Endometrial microvascular endothelial cells (primary cell): Measurements from ENCODE around the gene TMEM178A. TPM values are rescaled to one million over a fixed set of nuclear protein-coding genes. Genes with fewer than 3 reads are reported as not detected.

ENCODE experiments used
- total RNA-seq: library from RNA; depleted of rRNA; stranded (reverse); fragments of >200 nt; gene quantifications from one replicate; pipeline ENCODE4 v1.2.3, GENCODE V29; 2015; ENCODE audit errors: inconsistent ontology term

TMEM178A gene
- total RNA-seq, 1 donor from 2014 or later: not detected

Other genes with a start within 250 kb of the TMEM178A start
- gene MAP4K3, start 228.6 kb upstream of the TMEM178A start, total RNA-seq: 12.4 TPM
- gene THUMPD2, start 113.3 kb downstream of the TMEM178A start, total RNA-seq: 7.0 TPM